GM21576 (cell line): ENCODE data around the gene SYNPR.
A peak's percentile ranks its signal among the peaks of the same experiment; 100 is the strongest.

Experiments used
- ATAC-seq: cut with Tn5 transposase; IDR thresholded peaks from one replicate; pipeline ENCODE4 v1.9.1; 2021; ENCODE audit warnings: mild to moderate bottlenecking, moderate library complexity; ENCODE audit not compliant: unreplicated experiment

The SYNPR gene

DNA sequence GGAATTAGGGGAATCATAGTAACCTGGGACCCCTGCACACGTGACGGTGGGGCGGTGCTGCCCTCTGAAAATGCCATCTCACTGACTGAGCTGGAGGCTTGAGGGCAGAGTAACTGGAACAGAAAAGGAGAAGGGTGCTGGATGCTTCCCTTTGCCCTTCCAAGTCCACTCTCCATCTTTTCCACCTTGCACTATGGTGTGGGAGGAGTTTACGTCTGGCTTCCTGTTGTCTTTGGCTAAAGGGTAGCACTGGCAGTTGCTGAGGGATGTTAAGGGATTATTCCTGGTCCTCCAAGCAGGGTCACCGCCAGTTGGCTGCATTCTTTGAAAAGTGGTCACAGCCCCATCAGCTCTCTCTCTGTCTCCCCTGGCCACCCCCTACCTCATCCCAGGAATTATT lies 245.0 kb downstream of the SYNPR start:
- ATAC-seq: no peak

GRCh38 chr3:63528325-63529000 lies 250.4 kb downstream of the SYNPR start:
- peak; percentile 82 for ATAC-seq

GRCh38 chr3:63532521-63532920 lies 254.4 kb downstream of the SYNPR start:
- no peak for ATAC-seq

DNA sequence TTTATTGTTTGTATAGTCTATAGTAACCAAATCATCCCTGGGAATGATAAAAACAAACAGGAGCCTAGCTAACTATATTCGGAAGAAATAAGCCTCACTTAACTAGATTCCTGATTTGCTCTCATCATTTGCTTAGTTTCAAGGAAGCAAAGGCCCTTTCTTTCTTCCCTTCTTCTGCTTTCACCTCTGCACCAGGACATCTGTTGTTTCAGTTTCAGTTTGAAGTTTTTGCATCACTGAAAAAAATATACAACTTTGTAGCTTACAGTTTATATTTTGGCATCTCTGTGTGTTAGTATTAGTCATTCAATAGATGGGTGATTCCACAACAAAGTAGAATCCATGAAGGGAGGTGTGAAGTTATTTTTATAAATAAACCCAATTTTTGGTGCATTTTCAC lies 260.8 kb downstream of the SYNPR start:
- peak; percentile 64 for ATAC-seq

DNA sequence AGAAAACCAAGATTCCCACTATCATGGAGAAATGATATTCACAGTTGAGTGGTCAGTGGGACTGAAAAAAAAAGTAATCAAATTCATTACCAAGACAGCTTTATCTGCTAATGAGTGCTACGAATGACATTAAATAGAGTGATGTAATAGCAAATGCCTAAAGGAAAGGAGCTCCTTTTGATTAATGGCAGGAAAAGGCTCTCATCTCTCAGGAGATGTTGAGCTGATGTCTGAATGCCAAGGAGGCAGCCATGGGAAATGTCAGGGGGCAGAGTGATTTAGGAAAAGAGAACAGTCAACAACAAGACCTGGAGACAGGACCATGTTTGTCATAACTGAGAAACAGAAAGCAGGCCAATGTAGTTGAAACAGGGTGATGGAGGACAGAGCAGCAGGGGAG lies 277.7 kb downstream of the SYNPR start:
- no peak for ATAC-seq

- ATAC-seq: no peak
These were observed 278.3 kb downstream of the SYNPR start for GRCh38 chr3:63556401-63556800.

DNA sequence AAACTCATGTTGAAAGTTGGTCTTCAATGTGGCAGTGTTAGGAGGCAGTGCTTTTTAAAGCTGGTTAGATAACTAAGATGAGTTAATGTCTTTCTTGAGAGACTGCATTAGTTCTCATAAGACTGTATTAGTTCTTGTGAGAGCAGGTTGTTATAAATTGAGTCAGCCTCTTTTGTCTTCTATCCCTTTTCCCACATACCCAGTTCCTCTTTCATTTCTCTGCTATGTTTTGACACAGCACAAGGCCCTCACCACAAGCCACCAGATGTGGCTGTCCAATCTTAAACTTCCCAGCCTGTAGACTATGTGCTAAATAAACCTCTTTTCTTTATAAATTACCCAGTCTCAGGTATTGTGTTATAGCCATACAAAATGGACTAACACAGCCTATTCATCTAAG lies 279.8 kb downstream of the SYNPR start:
- peak; percentile 100 for ATAC-seq

GRCh38 chr3:63559884-63560283 lies 281.8 kb downstream of the SYNPR start:
- no peak for ATAC-seq

GRCh38 chr3:63561879-63562278 lies 283.8 kb downstream of the SYNPR start:
- no peak for ATAC-seq

DNA sequence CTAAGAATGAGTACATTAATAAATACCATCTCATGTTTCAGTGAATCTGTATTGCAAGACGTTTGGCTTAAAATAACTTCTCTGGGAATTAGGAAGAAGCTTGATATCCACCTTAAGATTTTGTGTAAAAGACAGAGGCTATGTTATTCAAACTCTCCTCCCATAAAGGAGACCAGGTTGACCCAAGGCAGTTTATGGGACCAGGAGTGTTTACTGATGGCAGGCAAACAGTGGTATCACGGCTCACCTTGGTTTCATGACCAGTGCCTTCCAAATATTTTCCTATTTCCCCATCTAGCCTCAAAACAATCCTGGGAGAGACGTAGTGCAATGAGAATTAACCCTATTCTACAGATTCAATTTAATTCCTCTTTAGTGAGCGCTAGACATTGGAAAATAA lies 284.2 kb downstream of the SYNPR start:
- no peak for ATAC-seq

GRCh38 chr3:63563572-63563971 lies 285.5 kb downstream of the SYNPR start:
- no peak for ATAC-seq

DNA sequence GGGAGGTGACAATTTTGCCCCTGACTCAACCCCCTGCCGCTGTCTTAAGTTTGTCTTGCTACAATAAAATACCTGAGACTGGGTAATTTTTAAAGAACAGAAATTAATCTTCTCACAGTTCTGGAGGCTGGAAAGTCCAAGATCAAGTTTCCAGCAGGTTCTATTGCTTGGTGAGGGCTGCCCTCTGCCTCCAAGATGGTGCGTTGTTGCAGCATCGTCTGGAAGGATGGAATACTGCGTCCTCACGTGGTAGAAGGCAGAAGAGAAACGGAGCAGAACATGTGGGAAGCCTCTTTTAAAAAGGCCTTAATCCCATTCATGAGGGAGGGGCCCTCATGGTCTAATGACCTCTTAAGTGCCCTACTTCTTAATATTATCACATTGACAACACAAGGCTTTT lies 287.1 kb downstream of the SYNPR start:
- ATAC-seq: no peak

DNA sequence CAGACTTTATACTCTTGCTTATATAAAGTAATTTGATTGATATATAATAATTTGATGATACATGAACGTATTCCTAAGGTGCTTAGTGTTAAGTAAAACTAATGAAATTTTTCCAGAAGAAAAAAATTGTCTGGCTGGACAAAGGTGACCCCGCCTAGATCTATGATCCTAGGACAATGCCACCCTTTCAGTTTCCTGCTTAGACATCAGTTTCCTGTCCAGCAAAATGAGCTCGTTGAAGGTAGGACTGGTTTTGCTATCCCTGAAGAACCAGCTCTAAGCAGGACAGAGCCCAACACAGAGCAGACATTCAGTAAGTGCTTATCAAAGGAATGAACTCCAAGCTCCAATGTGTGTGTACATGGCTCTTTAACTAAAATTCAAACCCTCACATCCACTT lies 293.6 kb downstream of the SYNPR start:
- ATAC-seq: no peak

DNA sequence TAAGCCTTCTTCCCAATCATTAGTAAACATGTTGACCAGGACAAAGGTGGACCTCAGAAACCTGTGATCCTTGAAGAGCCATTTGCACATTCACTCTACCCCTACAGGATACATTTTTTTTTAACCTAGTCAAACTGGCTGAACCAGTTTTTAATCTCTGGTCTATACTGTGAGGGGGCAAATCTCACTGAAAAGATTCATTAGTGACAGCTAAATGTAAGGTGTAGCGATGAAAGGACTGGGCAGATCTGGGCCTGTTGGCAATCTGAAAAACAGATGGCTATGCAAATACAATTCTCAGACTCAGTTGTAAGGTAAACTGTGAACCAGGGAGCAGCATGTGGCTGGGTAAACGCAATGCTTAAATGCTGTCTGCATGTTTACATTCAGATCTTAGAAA lies 298.7 kb downstream of the SYNPR start:
- no peak for ATAC-seq

DNA sequence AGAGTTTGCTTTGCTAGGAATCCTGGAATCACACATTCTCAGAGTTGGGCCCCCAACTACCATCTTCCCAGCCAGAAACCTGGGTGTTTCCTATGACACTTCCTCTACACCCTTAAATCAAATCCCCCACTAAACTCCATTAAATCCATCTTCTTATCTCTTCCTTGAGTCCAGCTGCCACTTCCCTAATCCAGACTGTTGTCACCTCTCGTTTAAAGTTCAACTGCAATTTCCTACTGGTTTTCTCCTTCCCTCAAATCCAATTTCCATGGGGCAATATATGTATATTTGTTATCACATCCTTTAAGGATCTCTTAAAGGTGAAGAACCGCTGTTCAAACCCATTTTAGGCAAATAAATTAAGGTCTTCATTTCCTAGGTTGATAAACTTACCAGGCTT lies 300.8 kb downstream of the SYNPR start:
- ATAC-seq: no peak

GRCh38 chr3:63580151-63580550 lies 302.0 kb downstream of the SYNPR start:
- ATAC-seq: no peak

DNA sequence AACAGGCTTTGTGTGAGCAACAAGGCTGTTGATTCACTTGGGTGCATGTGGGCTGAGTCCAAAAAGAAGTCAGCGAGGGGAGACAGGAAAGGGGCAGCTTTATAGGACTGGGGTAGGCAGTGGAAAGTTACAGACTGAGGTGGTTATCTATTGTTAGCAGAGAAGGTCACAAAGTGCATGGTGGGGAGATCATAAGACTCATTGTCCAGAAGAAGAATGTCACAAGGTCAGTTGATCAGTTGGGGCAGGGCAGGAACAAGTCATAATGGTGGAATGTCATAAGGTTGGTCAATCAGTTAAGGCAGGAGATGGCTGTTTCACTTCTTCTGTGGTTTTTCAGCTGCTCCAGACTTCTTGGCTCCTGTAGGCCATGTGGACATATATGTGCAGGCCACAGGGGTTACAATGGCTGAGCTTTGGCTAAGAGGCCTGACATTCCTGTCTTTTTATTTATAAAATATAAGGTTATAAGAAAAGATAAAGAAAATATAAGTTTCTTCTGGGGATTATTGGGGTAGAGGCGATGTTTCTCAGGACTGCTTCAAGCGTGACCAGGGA lies 304.9 kb downstream of the SYNPR start:
- no peak for ATAC-seq

- no peak for ATAC-seq
These were observed 306.6 kb downstream of the SYNPR start for GRCh38 chr3:63584681-63585080.

GRCh38 chr3:63585927-63586326 lies 307.8 kb downstream of the SYNPR start:
- no peak for ATAC-seq

GRCh38 chr3:63588895-63589294 lies 310.8 kb downstream of the SYNPR start:
- ATAC-seq: no peak

GRCh38 chr3:63593779-63594178 lies 315.7 kb downstream of the SYNPR start:
- ATAC-seq: no peak

DNA sequence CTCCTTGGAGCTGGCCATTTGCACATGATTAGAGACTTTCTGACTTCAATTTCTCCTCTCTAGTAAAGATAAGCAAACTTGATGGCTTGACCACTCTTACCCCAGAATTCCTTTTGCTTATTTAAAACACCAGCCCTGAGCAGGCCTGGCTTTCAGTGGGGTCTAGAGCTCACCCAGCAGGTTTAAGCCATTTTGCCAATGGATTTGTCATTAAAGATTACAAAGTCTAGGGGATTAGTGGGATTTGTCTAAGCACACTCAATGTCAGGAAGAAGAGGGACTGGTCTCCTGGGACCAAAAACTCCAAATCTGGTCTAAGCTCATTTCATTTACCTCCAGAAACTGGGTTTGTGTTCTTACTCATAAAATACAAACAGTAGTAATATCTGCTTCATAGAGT lies 317.1 kb downstream of the SYNPR start:
- ATAC-seq: no peak

DNA sequence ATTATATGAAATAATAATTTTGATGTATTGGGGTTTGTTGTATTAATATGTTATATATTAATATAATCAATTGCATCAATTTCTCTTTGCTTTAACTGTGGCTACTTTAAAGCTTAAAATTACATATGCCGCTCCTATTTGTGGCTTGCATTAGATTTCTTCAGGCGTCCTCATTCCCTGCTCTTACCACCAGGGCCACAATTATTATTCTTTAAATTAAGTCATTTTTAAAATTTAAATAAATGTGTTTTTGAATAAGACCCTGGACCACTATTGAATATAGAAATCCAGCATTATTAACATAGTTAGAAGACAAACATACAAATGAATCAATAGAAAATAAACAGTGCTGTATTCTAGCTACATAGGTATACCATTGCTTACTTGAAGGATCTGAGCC lies 318.9 kb downstream of the SYNPR start:
- ATAC-seq: no peak
